CD4-positive, alpha-beta T cell treated with Interferon alpha-2 for 1 hour (primary cell): Measurements from ENCODE around the gene MSH3.

Experiments
- DNase-seq, 2 donors: peaks; one replicate each; pipeline ENCODE4 v3.0.0-alpha.2; 2020 to 2022

The MSH3 gene

DNA sequence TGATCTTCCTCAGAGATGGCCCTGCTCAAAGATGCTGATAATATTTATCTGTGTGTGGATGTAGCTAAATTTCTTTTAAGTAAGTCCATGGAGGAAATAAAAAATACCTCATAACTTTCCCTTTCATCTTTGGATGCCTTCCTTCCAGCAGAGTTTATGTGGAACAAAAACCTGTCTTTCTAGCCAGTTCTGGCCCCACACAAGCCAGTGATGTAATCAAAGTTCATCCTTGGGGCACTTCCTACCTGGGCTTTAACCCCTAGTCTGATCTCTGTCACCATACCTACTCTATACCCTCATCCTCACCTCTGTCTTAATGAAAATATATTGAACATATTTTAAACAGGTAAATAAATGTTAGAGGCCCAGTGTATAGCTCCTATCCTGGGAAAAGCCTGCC lies 265.9 kb downstream of the MSH3 start:
- DNase-seq, result no peak

DNA sequence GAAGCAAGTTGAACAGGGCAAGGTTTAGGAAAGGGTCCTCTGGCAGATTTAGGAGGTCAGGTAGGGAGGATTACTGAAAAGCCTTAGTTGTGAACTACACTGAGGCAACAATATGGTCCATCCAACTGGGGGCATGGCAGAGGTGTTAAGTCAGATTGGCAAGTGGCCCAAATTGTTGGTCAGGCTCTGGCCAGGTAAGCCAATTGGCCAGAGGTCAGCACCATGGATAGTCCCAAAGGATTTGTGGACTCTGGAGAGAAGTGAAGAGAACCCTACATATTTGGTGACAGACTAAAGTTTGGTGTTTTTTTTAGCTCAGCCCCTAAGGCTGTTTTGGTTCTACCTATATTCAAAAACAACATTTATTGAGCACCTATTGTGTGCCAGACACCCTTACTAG lies 266.6 kb downstream of the MSH3 start:
- no peak for DNase-seq

DNA sequence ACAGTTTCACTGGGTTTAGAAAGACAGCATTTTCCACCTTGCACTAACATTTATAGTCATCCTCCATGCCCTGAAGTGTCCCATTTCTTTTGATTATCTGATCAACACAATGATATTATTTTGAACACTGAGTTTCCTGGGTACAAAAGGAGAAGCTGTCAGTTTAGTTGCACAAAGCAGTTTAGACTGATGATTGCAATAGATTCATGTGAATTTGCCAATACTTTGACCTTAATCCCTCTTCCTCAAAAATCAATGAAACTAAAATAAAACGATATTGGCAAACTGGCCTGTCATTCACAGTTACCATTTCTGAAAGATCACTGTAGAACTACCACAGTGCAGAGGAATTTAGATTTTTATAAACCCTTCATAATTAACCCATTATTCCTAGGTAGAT lies 271.5 kb downstream of the MSH3 start:
- DNase-seq, result no peak
